HCT116 (cell line): Measurements from ENCODE around the gene DHDDS. TPM values are rescaled to one million over a fixed set of nuclear protein-coding genes. Genes with fewer than 3 reads are reported as not detected.

ENCODE experiments used
- ATAC-seq: fragments of 200-7000 bp; cut with Tn5 transposase; 2 replicates; pipeline ENCODE4 v1.9.1; 2020; ENCODE audit warnings: mild to moderate bottlenecking, moderate library complexity
- BruUV-seq: library from RNA; stranded (reverse); fragments of 400-500 nt; replicated peaks from 2 replicates; lab custom pipeline; 2021; lab: Mats Ljungman, UMichigan
- CTCF ChIA-PET: fragments of 300-600 bp; sonication (Branson Sonifier 250); formaldehyde crosslinking; loops from one replicate; lab custom pipeline; 2021; ENCODE audit warnings: antibody characterized with exemption; lab: Charles Lee
- POLR2A ChIA-PET: fragments of 300-600, 350-600 bp; sonication (Branson Sonifier 250); formaldehyde crosslinking; loops from one replicate; lab custom pipeline; 2021; ENCODE audit warnings: antibody characterized with exemption; lab: Charles Lee
- RAD21 ChIA-PET, 2 experiments: fragments of 300-600 bp; sonication (Branson Sonifier 250); formaldehyde crosslinking; loops; one replicate each; lab custom pipeline; 2023; ENCODE audit warnings: low total read pairs in 2 of 2; ENCODE audit not compliant: uncharacterized antibody in 2 of 2, unreplicated experiment in 2 of 2, low non-redundant PET in 1 of 2; lab: Charles Lee
- DNase-seq: peaks from one replicate; pipeline ENCODE4 v3.0.0-alpha.2; 2010; ENCODE audit warnings: low read depth, low spot score
- H2AFZ ChIP-seq: fragments of 200-600 bp; shearing (Covaris generic), sonication (generic); 2 replicates; pipeline ENCODE4 v1.6.1; 2017; ENCODE audit warnings: low read depth, mixed run types, mixed read lengths, antibody characterized with exemption, low read length; ENCODE audit not compliant: poor library complexity, severe bottlenecking
- H3K27ac ChIP-seq: 2 replicates; pipeline ENCODE4 v1.5.1; 2012; ENCODE audit warnings: low read depth, low read length
- H3K27me3 ChIP-seq: fragments of 200-600 bp; sonication (generic); 2 replicates; pipeline ENCODE4 v1.6.1; 2016; ENCODE audit warnings: mixed run types, low read length, mixed read lengths; ENCODE audit not compliant: insufficient read depth
- H3K36me3 ChIP-seq, 2 experiments: fragments of 200-500 bp in 1 of 2; fragments of 200-600 bp in 1 of 2; sonication (Bioruptor generic) in 1 of 2; sonication (generic) in 1 of 2; 2 replicates each; pipeline versions ENCODE4 v1.5.1 to v1.6.1; 2014 to 2016; ENCODE audit warnings: low read length in 2 of 2, inconsistent platforms in 1 of 2, mixed read lengths in 1 of 2, mixed run types in 1 of 2; ENCODE audit not compliant: insufficient read depth in 2 of 2, control insufficient read depth in 1 of 2
- H3K4me1 ChIP-seq, 2 experiments: fragments of 200-600 bp in 1 of 2; sonication (generic) in 1 of 2; 2 replicates each; pipeline versions ENCODE4 v1.5.1 to v1.6.1; 2012 to 2017; ENCODE audit warnings: low read length in 2 of 2, inconsistent platforms in 1 of 2, mild to moderate bottlenecking in 1 of 2, mixed read lengths in 1 of 2, mixed run types in 1 of 2, moderate library complexity in 1 of 2; ENCODE audit not compliant: insufficient read depth in 2 of 2, control insufficient read depth in 1 of 2
- H3K4me2 ChIP-seq: fragments of 200-600 bp; sonication (generic); 2 replicates; pipeline ENCODE4 v1.6.1; 2017; ENCODE audit warnings: mixed run types, low read length, mixed read lengths
- H3K4me3 ChIP-seq, 2 experiments: fragments of 200-600 bp in 1 of 2; sonication (generic) in 1 of 2; replicated peaks in 1 of 2; 2 replicates each; pipeline ENCODE4 v1.5.1; 2011 to 2016; ENCODE audit warnings: low read length in 2 of 2, control low read depth in 1 of 2, low read depth in 1 of 2, mild to moderate bottlenecking in 1 of 2, mixed read lengths in 1 of 2, mixed run types in 1 of 2
- H3K79me2 ChIP-seq: fragments of 200-600 bp; sonication (generic); 2 replicates; pipeline ENCODE4 v1.6.1; 2017; ENCODE audit warnings: mild to moderate bottlenecking, mixed run types, low read length, moderate library complexity, mixed read lengths; ENCODE audit not compliant: insufficient read depth
- H3K9ac ChIP-seq: fragments of 200-600 bp; sonication (generic); 2 replicates; pipeline ENCODE4 v1.6.1; 2016; ENCODE audit warnings: low read length, mixed read lengths
- H3K9me2 ChIP-seq: fragments of 200-600 bp; sonication (generic), shearing (Covaris generic); 2 replicates; pipeline ENCODE4 v1.6.1; 2017; ENCODE audit warnings: mixed run types, mild to moderate bottlenecking, moderate library complexity; ENCODE audit not compliant: insufficient read depth
- H3K9me3 ChIP-seq, 2 experiments: fragments of 200-500 bp in 1 of 2; fragments of 200-600 bp in 1 of 2; sonication (Bioruptor generic) in 1 of 2; sonication (generic) in 1 of 2; 2 replicates each; pipeline ENCODE4 v1.6.1; 2014 to 2017; ENCODE audit warnings: low read length in 2 of 2, mixed read lengths in 2 of 2, inconsistent platforms in 1 of 2, low read depth in 1 of 2, mild to moderate bottlenecking in 1 of 2, mixed run types in 1 of 2, moderate library complexity in 1 of 2; ENCODE audit not compliant: control insufficient read depth in 1 of 2, insufficient read depth in 1 of 2
- H4K20me1 ChIP-seq: fragments of 200-600 bp; sonication (generic), shearing (Covaris generic); 2 replicates; pipeline ENCODE4 v1.6.1; 2017; ENCODE audit warnings: mixed run types, mild to moderate bottlenecking, moderate library complexity; ENCODE audit not compliant: insufficient read depth
- ATF3 ChIP-seq: IDR thresholded peaks from 2 replicates; pipeline ENCODE4 v1.6.1; 2012
- CBX3 ChIP-seq: IDR thresholded peaks from 2 replicates; pipeline ENCODE4 v1.6.1; 2012; ENCODE audit warnings: low read depth
- EGR1 ChIP-seq: IDR thresholded peaks from 2 replicates; pipeline ENCODE4 v1.6.1; 2012; ENCODE audit warnings: low read depth
- ELF1 ChIP-seq: IDR thresholded peaks from 2 replicates; pipeline ENCODE4 v1.6.1; 2012; ENCODE audit warnings: low read depth, borderline replicate concordance
- EZH2 ChIP-seq: fragments of 200-600 bp; sonication (generic); IDR thresholded peaks from 2 replicates; pipeline ENCODE4 v1.6.1; 2017; ENCODE audit warnings: antibody characterized with exemption, mixed run types
- EZH2phosphoT487 ChIP-seq: fragments of 200-600 bp; IDR thresholded peaks from 2 replicates; pipeline ENCODE4 v1.6.1; 2018; ENCODE audit warnings: antibody characterized with exemption, borderline replicate concordance
- FOSL1 ChIP-seq: IDR thresholded peaks from 2 replicates; pipeline ENCODE4 v1.6.1; 2012; ENCODE audit warnings: low read depth
- JUND ChIP-seq: IDR thresholded peaks from 2 replicates; pipeline ENCODE4 v1.6.1; 2012
- MAX ChIP-seq: IDR thresholded peaks from 2 replicates; pipeline ENCODE4 v1.6.1; 2012
- POLR2A ChIP-seq: IDR thresholded peaks from 2 replicates; pipeline ENCODE4 v1.7.0; 2011; ENCODE audit warnings: borderline replicate concordance; ENCODE audit not compliant: insufficient read depth, insufficient read length; ENCODE audit errors: extremely low read depth
- POLR2AphosphoS5 ChIP-seq: IDR thresholded peaks from 2 replicates; pipeline ENCODE4 v1.6.1; 2011; ENCODE audit warnings: mild to moderate bottlenecking, low read depth, low read length, moderate library complexity
- REST ChIP-seq: IDR thresholded peaks from 2 replicates; pipeline ENCODE4 v1.6.1; 2012; ENCODE audit warnings: low read depth
- SIN3A ChIP-seq: IDR thresholded peaks from 2 replicates; pipeline ENCODE4 v1.6.1; 2012; ENCODE audit warnings: low read depth
- SP1 ChIP-seq: IDR thresholded peaks from 2 replicates; pipeline ENCODE4 v1.6.1; 2012; ENCODE audit warnings: low read depth
- SRF ChIP-seq: IDR thresholded peaks from 2 replicates; pipeline ENCODE4 v1.6.1; 2012; ENCODE audit warnings: low read depth
- TCF7L2 ChIP-seq: IDR thresholded peaks from 2 replicates; pipeline ENCODE4 v1.7.0; 2011; ENCODE audit warnings: borderline replicate concordance, inconsistent platforms; ENCODE audit not compliant: insufficient read depth, insufficient read length; ENCODE audit errors: extremely low read depth
- YY1 ChIP-seq: IDR thresholded peaks from 2 replicates; pipeline ENCODE4 v1.6.1; 2011; ENCODE audit warnings: low read length, low read depth, moderate library complexity, mild to moderate bottlenecking; ENCODE audit not compliant: insufficient replicate concordance; ENCODE audit errors: extremely low read depth
- ZBTB33 ChIP-seq: IDR thresholded peaks from 2 replicates; pipeline ENCODE4 v1.6.1; 2011; ENCODE audit warnings: mild to moderate bottlenecking, low read length, moderate library complexity; ENCODE audit not compliant: insufficient replicate concordance; ENCODE audit errors: extremely low read depth
- ZFX ChIP-seq: fragments of 450-650 bp; IDR thresholded peaks from 2 replicates; pipeline ENCODE4 v1.6.1; 2017
- ZNF274 ChIP-seq: fragments of 200-500 bp; sonication (Bioruptor generic); IDR thresholded peaks from 2 replicates; pipeline ENCODE4 v1.6.1; 2014; ENCODE audit warnings: mild to moderate bottlenecking, low read depth, low read length, inconsistent platforms
- intact Hi-C: fragments of 100-400 bp; cut with micrococcal nuclease; formaldehyde crosslinking; loops from 2 replicates; pipeline ENCODE4 v1.10.0; 2022
- total RNA-seq: library from RNA; stranded (reverse); gene quantifications from one replicate; pipeline ENCODE4 v1.2.1, GENCODE V29; 2021; ENCODE audit not compliant: unreplicated experiment

The DHDDS gene
- total RNA-seq, 1 experiment from 2014 or later = 46.0 TPM

- no peak overlapping the region for H3K4me2 ChIP-seq
- CTCF ChIA-PET = interaction anchor here (0.7 to 1.6 kb wide), 2 partner anchors 18 to 119 kb away, joined by 3 to 6 read pairs; partner anchors contain the start of gene SH3BGRL3
- no peaks in the 10 kb centered on the region for H3K79me2 ChIP-seq
- POLR2A ChIA-PET = no interaction called here
- BruUV-seq = no TSS peak
- no peaks in the 10 kb centered on the region for H3K4me1 ChIP-seq
- H2AFZ ChIP-seq = no peak overlapping the region
- DNase-seq (no peak), ATAC-seq (no peak)
- H3K4me3 ChIP-seq = no peak overlapping the region
- intact Hi-C loops = no loop called here
- no peaks in the 10 kb centered on the region for H3K9me3 ChIP-seq
- H3K27ac ChIP-seq = no peak overlapping the region
- H3K9ac ChIP-seq = no peak overlapping the region
- no peak for TF ChIP-seq FOSL1
- TF ChIP-seq CBX3 = no peak
- no peak for TF ChIP-seq POLR2A
- no peak for TF ChIP-seq TCF7L2
- no peak for TF ChIP-seq ELF1
- no peak for TF ChIP-seq REST
- TF ChIP-seq EZH2 = no peak
- TF ChIP-seq ZNF274 = no peak
- TF ChIP-seq SIN3A = no peak
- no peak for TF ChIP-seq ATF3
- no peak for TF ChIP-seq ZBTB33
- no peak for TF ChIP-seq EZH2phosphoT487
- TF ChIP-seq EGR1 = no peak
- TF ChIP-seq SP1 = no peak
- no peak for TF ChIP-seq YY1
- no peak for TF ChIP-seq ZFX
- no peak for TF ChIP-seq POLR2AphosphoS5
- TF ChIP-seq MAX = no peak
- no peak for TF ChIP-seq JUND
- no peak for TF ChIP-seq SRF
- RAD21 ChIA-PET = no interaction called here
- no peaks in the 10 kb centered on the region; the same call in 1 of the 2 replicates for H3K27me3 ChIP-seq
- H4K20me1 ChIP-seq = no peaks in the 10 kb centered on the region
- no peaks in the 10 kb centered on the region for H3K9me2 ChIP-seq
- H3K36me3 ChIP-seq = no peaks in the 10 kb centered on the region
These were observed 33.1 kb upstream of the DHDDS start for GRCh38 chr1:26399034-26399433.
